CD14-positive monocyte (primary cell): ENCODE results near the gene IKZF3. TPM values are rescaled to one million over a fixed set of nuclear protein-coding genes. Genes with fewer than 3 reads are reported as not detected.
A peak's percentile ranks its signal among the peaks of the same experiment; 100 is the strongest.

Experiments used
- DNase-seq, 3 donors: peaks; one replicate each; pipeline ENCODE4 v3.0.0-alpha.2; 2011 to 2022
- H2AFZ ChIP-seq: 2 replicates; pipeline ENCODE4 v1.6.0; 2012; ENCODE audit warnings: mild to moderate bottlenecking, low read depth, low read length, inconsistent platforms; ENCODE audit not compliant: insufficient read depth, poor library complexity, severe bottlenecking
- H3K27ac ChIP-seq, 2 donors: 1 replicate in 1 of 2; 2 replicates in 1 of 2; pipeline ENCODE4 v1.5.1; 2012 to 2013; ENCODE audit warnings: low read length in 2 of 2, control low read depth in 1 of 2, inconsistent platforms in 1 of 2, low read depth in 1 of 2, mild to moderate bottlenecking in 1 of 2
- H3K27me3 ChIP-seq, 2 donors: one replicate each; pipeline versions ENCODE4 v1.6.0 to v1.6.1; 2011 to 2013; ENCODE audit warnings: low read length in 2 of 2; ENCODE audit not compliant: control insufficient read depth in 2 of 2, insufficient read depth in 2 of 2
- H3K36me3 ChIP-seq, 2 donors: replicated peaks in 1 of 2; 1 replicate in 1 of 2; 2 replicates in 1 of 2; pipeline versions ENCODE4 v1.5.1 to v1.6.1; 2012 to 2013; ENCODE audit warnings: low read length in 2 of 2, control low read depth in 1 of 2, inconsistent platforms in 1 of 2, mild to moderate bottlenecking in 1 of 2; ENCODE audit not compliant: insufficient read depth in 2 of 2, control insufficient read depth in 1 of 2
- H3K4me1 ChIP-seq, 2 donors: 1 replicate in 1 of 2; 2 replicates in 1 of 2; pipeline versions ENCODE4 v1.5.1 to v1.6.1; 2012 to 2013; ENCODE audit warnings: low read length in 2 of 2, control low read depth in 1 of 2, inconsistent platforms in 1 of 2, mild to moderate bottlenecking in 1 of 2, moderate library complexity in 1 of 2; ENCODE audit not compliant: insufficient read depth in 2 of 2, control insufficient read depth in 1 of 2
- H3K4me2 ChIP-seq: replicated peaks from 2 replicates; pipeline ENCODE3; 2012; ENCODE audit warnings: low read length, moderate library complexity, mild to moderate bottlenecking; ENCODE audit not compliant: poor library complexity, severe bottlenecking; ENCODE audit errors: extremely low read depth
- H3K4me3 ChIP-seq, 3 experiments: fragments of 200-600 bp in 1 of 3; sonication (generic) in 1 of 3; replicated peaks in 1 of 3; 1 replicate in 2 of 3; 2 replicates in 1 of 3; pipeline ENCODE4 v1.5.1; 2011 to 2013; ENCODE audit warnings: low read length in 3 of 3, mild to moderate bottlenecking in 3 of 3, control low read depth in 2 of 3, low read depth in 2 of 3, inconsistent platforms in 1 of 3, moderate library complexity in 1 of 3
- H3K79me2 ChIP-seq: 2 replicates; pipeline ENCODE4 v1.6.0; 2012; ENCODE audit warnings: mild to moderate bottlenecking, control low read depth, inconsistent platforms, low read length, moderate library complexity; ENCODE audit not compliant: insufficient read depth
- H3K9ac ChIP-seq: 2 replicates; pipeline ENCODE4 v1.6.0; 2017; ENCODE audit warnings: low read length, mild to moderate bottlenecking; ENCODE audit not compliant: insufficient read depth, poor library complexity, severe bottlenecking
- H3K9me3 ChIP-seq, 2 donors: replicated peaks in 1 of 2; 1 replicate in 1 of 2; 2 replicates in 1 of 2; pipeline versions ENCODE4 v1.5.1 to v1.6.1; 2012 to 2013; ENCODE audit warnings: low read length in 2 of 2, control low read depth in 1 of 2; ENCODE audit not compliant: control insufficient read depth in 1 of 2, insufficient read depth in 1 of 2
- H4K20me1 ChIP-seq: 2 replicates; pipeline ENCODE4 v1.6.0; 2012; ENCODE audit warnings: mild to moderate bottlenecking, low read length, control low read depth, moderate library complexity; ENCODE audit not compliant: insufficient read depth
- H3K27ac Mint-ChIP-seq, 7 donors: one replicate each; pipeline ENCODE4 v1.8.0; 2020; ENCODE audit warnings: mild to moderate bottlenecking in 7 of 7, mixed read lengths in 7 of 7, moderate library complexity in 6 of 7, inconsistent platforms in 2 of 7
- H3K27me3 Mint-ChIP-seq, 3 donors: one replicate each; pipeline ENCODE4 v1.8.0; 2021 to 2022; ENCODE audit warnings: low read depth in 3 of 3, mild to moderate bottlenecking in 3 of 3, mixed read lengths in 3 of 3, moderate library complexity in 3 of 3, inconsistent platforms in 1 of 3
- H3K36me3 Mint-ChIP-seq, 2 donors: one replicate each; pipeline ENCODE4 v1.8.0; 2020; ENCODE audit warnings: mixed read lengths in 2 of 2, inconsistent platforms in 1 of 2, mild to moderate bottlenecking in 1 of 2
- H3K4me1 Mint-ChIP-seq: one replicate; pipeline ENCODE4 v1.8.0; 2020; ENCODE audit warnings: mild to moderate bottlenecking, mixed read lengths
- H3K4me3 Mint-ChIP-seq, 2 donors: one replicate each; pipeline ENCODE4 v1.8.0; 2020; ENCODE audit warnings: mild to moderate bottlenecking in 2 of 2, mixed read lengths in 2 of 2, moderate library complexity in 1 of 2
- H3K9me3 Mint-ChIP-seq, 7 donors: one replicate each; pipeline ENCODE4 v1.8.0; 2020 to 2022; ENCODE audit warnings: mixed read lengths in 7 of 7, mild to moderate bottlenecking in 6 of 7, moderate library complexity in 6 of 7, inconsistent platforms in 2 of 7
- WGBS: methylation state at CpG from one replicate; pipeline ENCODE4 v1.1.5; 2013; ENCODE audit warnings: missing lambda C conversion rate; ENCODE audit not compliant: insufficient coverage; 5-methylcytosine and 5-hydroxymethylcytosine counted together
- intact Hi-C, 2 donors: fragments of 100-400 bp; cut with micrococcal nuclease; formaldehyde crosslinking; loops; one replicate each; pipeline versions ENCODE4 v1.15.0 to v1.15.1; 2023
- polyA plus RNA-seq, 3 donors: library from polyadenylated mRNA; depleted of rRNA in 1 of 3; unstranded in 2 of 3; stranded (reverse) in 1 of 3; fragments of 300-500 nt in 2 of 3; fragments of >200 nt in 1 of 3; fragmentation: Illumina TruSeq in 2 of 3; gene quantifications; 1 replicate in 2 of 3; 2 replicates in 1 of 3; pipeline ENCODE4 v1.2.3, GENCODE V29; 2012 to 2021
- TF ChIP-seq, protein P1 (sequence below): fragments of 200-600 bp; IDR thresholded peaks from one replicate; pipeline ENCODE4 v1.8.0; 2022; ENCODE audit warnings: antibody characterized with exemption, mild to moderate bottlenecking

IKZF3 gene
- polyA plus RNA-seq, 3 donors, result 0.05 to 0.15 (median 0.05) TPM

DNA sequence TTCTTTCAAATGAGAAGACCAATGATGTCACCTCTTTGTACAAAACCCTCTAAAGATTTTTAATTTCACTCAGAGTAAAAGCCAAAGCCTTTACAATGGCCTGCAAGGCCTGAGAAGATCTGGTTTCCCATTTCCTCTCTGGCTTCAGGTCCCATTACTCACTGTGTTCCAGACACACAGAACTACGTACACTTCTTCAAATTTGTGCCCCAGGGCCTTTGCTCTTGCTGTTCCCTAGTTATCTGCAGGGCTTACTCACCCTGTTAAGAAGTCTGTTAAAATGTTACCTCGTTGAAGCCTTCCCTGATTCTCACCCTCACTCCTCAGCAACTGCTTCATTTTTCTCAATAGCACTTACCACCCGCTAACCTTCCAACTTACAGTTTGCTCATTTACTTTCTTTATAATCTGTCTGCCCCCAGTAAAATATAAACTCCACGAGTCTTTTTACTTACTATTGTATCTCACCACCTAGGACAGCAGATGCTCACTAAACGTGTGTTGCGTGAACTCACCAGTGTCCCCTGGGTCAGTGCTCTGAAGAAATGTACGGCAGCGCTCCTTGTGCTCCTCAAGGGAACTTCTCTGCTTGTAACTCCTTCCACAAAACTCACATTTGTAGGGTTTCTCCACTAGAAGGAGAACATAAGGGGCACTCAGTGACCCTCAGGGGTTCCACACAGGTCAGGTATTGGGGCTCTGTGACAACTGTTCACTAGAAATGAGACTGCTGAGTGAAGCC is 76.2 kb downstream of the IKZF3 start:
- Histone ChIP-seq H3K4me1 (peaks cover 3 to 5% of the 10 kb centered on the region in 2 donors), H3K4me3 (no peak overlapping the region), H3K27me3 (peaks cover 31 to 56% of the 10 kb centered on the region in 2 donors), H4K20me1 (no peaks in the 10 kb centered on the region), H3K9ac (no peak overlapping the region), H3K9me3 (no peaks in the 10 kb centered on the region), H3K36me3 (no peaks in the 10 kb centered on the region), H3K79me2 (no peaks in the 10 kb centered on the region), H3K27ac (no peak overlapping the region), H3K4me2 (no peak overlapping the region), H2AFZ (no peak overlapping the region)
- TF ChIP-seq, protein P1, sequence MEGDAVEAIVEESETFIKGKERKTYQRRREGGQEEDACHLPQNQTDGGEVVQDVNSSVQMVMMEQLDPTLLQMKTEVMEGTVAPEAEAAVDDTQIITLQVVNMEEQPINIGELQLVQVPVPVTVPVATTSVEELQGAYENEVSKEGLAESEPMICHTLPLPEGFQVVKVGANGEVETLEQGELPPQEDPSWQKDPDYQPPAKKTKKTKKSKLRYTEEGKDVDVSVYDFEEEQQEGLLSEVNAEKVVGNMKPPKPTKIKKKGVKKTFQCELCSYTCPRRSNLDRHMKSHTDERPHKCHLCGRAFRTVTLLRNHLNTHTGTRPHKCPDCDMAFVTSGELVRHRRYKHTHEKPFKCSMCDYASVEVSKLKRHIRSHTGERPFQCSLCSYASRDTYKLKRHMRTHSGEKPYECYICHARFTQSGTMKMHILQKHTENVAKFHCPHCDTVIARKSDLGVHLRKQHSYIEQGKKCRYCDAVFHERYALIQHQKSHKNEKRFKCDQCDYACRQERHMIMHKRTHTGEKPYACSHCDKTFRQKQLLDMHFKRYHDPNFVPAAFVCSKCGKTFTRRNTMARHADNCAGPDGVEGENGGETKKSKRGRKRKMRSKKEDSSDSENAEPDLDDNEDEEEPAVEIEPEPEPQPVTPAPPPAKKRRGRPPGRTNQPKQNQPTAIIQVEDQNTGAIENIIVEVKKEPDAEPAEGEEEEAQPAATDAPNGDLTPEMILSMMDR, result no peak
- Mint-ChIP-seq H3K27ac (no peak overlapping the region), H3K4me3 (peak overlapping the region in 1 of 2 donors; percentile 4), H3K27me3 (peaks cover 21 to 49% (median 35%) of the 10 kb centered on the region in 3 donors), H3K36me3 (peaks cover 0 to 3% of the 10 kb centered on the region in 2 donors), H3K4me1 (peaks cover 5% of the 10 kb centered on the region), H3K9me3 (peaks cover 0 to 3% (median 0%) of the 10 kb centered on the region in 7 donors)
- WGBS, result 82% methylated on average over 6 of the region's 8 CpGs
- DNase-seq, result no peak
- intact Hi-C loops, result no loop called here

DNA sequence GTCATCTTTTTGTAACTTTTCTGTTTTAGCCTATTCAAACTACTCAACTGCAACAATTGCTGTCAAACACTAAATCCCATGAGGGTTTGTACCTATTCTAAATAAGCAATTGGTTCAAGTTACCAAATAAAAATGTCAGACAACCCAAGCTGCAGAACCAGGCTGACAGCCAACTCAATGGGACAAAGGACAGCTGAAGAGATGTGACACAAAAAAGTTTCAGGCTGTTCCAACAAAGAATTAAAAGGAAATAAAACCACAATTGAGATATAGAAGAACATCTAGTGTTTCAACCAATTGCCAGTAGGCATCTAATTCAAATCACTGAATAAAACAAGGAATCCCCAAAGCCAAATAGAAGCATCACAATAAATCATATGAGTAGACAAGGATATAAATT is 77.1 kb downstream of the IKZF3 start:
- no peaks in the 10 kb centered on the region for H3K79me2 ChIP-seq
- no peak overlapping the region for H3K27ac ChIP-seq
- intact Hi-C loops, result no loop called here
- H3K36me3 Mint-ChIP-seq, result peaks cover 0 to 3% of the 10 kb centered on the region in 2 donors
- H3K4me1 ChIP-seq, result peaks cover 11 to 13% of the 10 kb centered on the region in 2 donors
- H4K20me1 ChIP-seq, result no peaks in the 10 kb centered on the region
- H3K4me3 Mint-ChIP-seq, result peak overlapping the region in 1 of 2 donors; percentile 13
- DNase-seq, result no peak
- peaks cover 13% of the 10 kb centered on the region for H3K4me1 Mint-ChIP-seq
- H3K4me3 ChIP-seq, result no peak overlapping the region
- TF ChIP-seq, protein P1, result no peak
- H3K9me3 ChIP-seq, result no peaks in the 10 kb centered on the region
- no peaks in the 10 kb centered on the region for H3K36me3 ChIP-seq
- no peak overlapping the region for H3K27ac Mint-ChIP-seq
- peaks cover 17 to 44% (median 33%) of the 10 kb centered on the region in 3 donors for H3K27me3 Mint-ChIP-seq
- no peak overlapping the region for H3K4me2 ChIP-seq
- H3K9me3 Mint-ChIP-seq, result peaks cover 0 to 3% (median 0%) of the 10 kb centered on the region in 7 donors
- no peak overlapping the region for H3K9ac ChIP-seq
- no peak overlapping the region for H2AFZ ChIP-seq
- H3K27me3 ChIP-seq, result peaks cover 26 to 48% of the 10 kb centered on the region in 2 donors
